Nephron progenitor cell (in vitro differentiated cells): ENCODE results near the gene VSIR.
A peak's percentile ranks its signal among the peaks of the same experiment; 100 is the strongest.

ENCODE experiments used
- DNase-seq: peaks from one replicate; pipeline ENCODE4 v3.0.0; 2021
- H3K27ac Mint-ChIP-seq: 2 replicates; pipeline ENCODE4 v1.8.0; 2021; ENCODE audit warnings: mild to moderate bottlenecking, moderate library complexity, mixed read lengths
- H3K27me3 Mint-ChIP-seq: 2 replicates; pipeline ENCODE4 v1.8.0; 2021; ENCODE audit warnings: mild to moderate bottlenecking, low read depth, mixed read lengths; ENCODE audit not compliant: poor library complexity
- H3K36me3 Mint-ChIP-seq: 2 replicates; pipeline ENCODE4 v1.8.0; 2021; ENCODE audit warnings: low read depth, mixed read lengths
- H3K4me1 Mint-ChIP-seq: 2 replicates; pipeline ENCODE4 v1.8.0; 2021; ENCODE audit warnings: mixed read lengths
- H3K4me3 Mint-ChIP-seq: 2 replicates; pipeline ENCODE4 v1.8.0; 2021; ENCODE audit warnings: mild to moderate bottlenecking, moderate library complexity, mixed read lengths
- H3K9me3 Mint-ChIP-seq: 2 replicates; pipeline ENCODE4 v1.8.0; 2021; ENCODE audit warnings: mild to moderate bottlenecking, moderate library complexity, mixed read lengths
- CTCF ChIP-seq: fragments of 200-600 bp; sonication (generic); IDR thresholded peaks from 2 replicates; pipeline ENCODE4 v1.5.0; 2021; ENCODE audit warnings: antibody characterized with exemption

The VSIR gene

GRCh38 chr10:71747039-71747531 is 26.2 kb downstream of the VSIR start:
- Mint-ChIP-seq H3K9me3 (no peaks in the 10 kb centered on the region), H3K27ac (peak overlapping the region; percentile 55), H3K36me3 (no peaks in the 10 kb centered on the region), H3K4me1 (peaks cover 53% of the 10 kb centered on the region), H3K4me3 (no peak overlapping the region), H3K27me3 (peaks cover 8% of the 10 kb centered on the region)
- no peak for DNase-seq
- no peak for TF ChIP-seq CTCF

GRCh38 chr10:71746344-71747037 is 26.8 kb downstream of the VSIR start:
- H3K36me3 Mint-ChIP-seq: no peaks in the 10 kb centered on the region
- H3K27ac Mint-ChIP-seq: no peak overlapping the region
- H3K9me3 Mint-ChIP-seq: no peaks in the 10 kb centered on the region
- no peak for TF ChIP-seq CTCF
- peaks cover 47% of the 10 kb centered on the region for H3K4me1 Mint-ChIP-seq
- DNase-seq: peak; percentile 45
- peak overlapping the region; percentile 52 for H3K4me3 Mint-ChIP-seq
- H3K27me3 Mint-ChIP-seq: peaks cover 9% of the 10 kb centered on the region

- no peak for TF ChIP-seq CTCF
- H3K4me1 Mint-ChIP-seq: peaks cover 43% of the 10 kb centered on the region
- no peaks in the 10 kb centered on the region for H3K9me3 Mint-ChIP-seq
- H3K27me3 Mint-ChIP-seq: peaks cover 9% of the 10 kb centered on the region
- DNase-seq: no peak
- H3K36me3 Mint-ChIP-seq: no peaks in the 10 kb centered on the region
- H3K4me3 Mint-ChIP-seq: no peak overlapping the region
- H3K27ac Mint-ChIP-seq: no peak overlapping the region
Measured at GRCh38 chr10:71745664-71746250, 27.6 kb downstream of the VSIR start.

GRCh38 chr10:71744897-71745663 is 28.2 kb downstream of the VSIR start:
- Mint-ChIP-seq H3K27ac (no peak overlapping the region), H3K27me3 (peaks cover 9% of the 10 kb centered on the region), H3K36me3 (no peaks in the 10 kb centered on the region), H3K4me3 (no peak overlapping the region), H3K9me3 (no peaks in the 10 kb centered on the region), H3K4me1 (peaks cover 39% of the 10 kb centered on the region)
- no peak for TF ChIP-seq CTCF
- DNase-seq: no peak

GRCh38 chr10:71743866-71744265 is 29.5 kb downstream of the VSIR start:
- no peak for DNase-seq
- no peaks in the 10 kb centered on the region for H3K9me3 Mint-ChIP-seq
- no peaks in the 10 kb centered on the region for H3K36me3 Mint-ChIP-seq
- TF ChIP-seq CTCF: no peak
- H3K27me3 Mint-ChIP-seq: peaks cover 9% of the 10 kb centered on the region
- H3K4me3 Mint-ChIP-seq: no peak overlapping the region
- H3K4me1 Mint-ChIP-seq: peaks cover 34% of the 10 kb centered on the region
- no peak overlapping the region for H3K27ac Mint-ChIP-seq
